Stimulated activated CD4-positive, alpha-beta T cell treated with anti-CD3 and anti-CD28 coated beads, Interleukin-2, amount 100 ng/mL, for 4 hours (primary cell): ENCODE data around the gene MYBPHL.
"Not testable (repeated sequence)": the region's sequence is repeated elsewhere in the genome, so short reads cannot be mapped to it uniquely, and the experiment has no call there.

ENCODE experiments used
- DNase-seq: peaks from one replicate; pipeline ENCODE4 v3.0.0-alpha.2; 2020; ENCODE audit warnings: low read depth

MYBPHL gene

DNA sequence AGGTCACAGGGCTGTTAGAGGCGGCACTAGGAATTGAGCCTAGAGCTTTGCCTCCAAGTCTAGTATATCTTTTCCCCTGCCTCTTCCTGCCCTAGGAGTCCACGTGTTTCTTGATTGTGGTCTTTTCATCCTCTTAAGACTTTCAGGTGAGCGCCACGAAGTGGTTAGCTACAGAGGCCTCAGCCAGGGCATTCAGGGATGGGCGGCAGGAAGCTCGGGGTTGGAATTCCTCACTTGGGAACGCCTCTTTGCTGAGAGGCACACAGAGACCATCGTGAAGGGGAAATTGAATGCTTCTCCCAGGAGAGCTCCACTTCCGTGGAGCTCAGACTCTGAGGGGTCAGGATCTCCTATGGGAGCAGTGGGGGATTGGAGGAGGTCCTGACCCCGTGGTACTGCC, 820 bp downstream of the MYBPHL start:
- DNase-seq, result not testable (repeated sequence)

DNA sequence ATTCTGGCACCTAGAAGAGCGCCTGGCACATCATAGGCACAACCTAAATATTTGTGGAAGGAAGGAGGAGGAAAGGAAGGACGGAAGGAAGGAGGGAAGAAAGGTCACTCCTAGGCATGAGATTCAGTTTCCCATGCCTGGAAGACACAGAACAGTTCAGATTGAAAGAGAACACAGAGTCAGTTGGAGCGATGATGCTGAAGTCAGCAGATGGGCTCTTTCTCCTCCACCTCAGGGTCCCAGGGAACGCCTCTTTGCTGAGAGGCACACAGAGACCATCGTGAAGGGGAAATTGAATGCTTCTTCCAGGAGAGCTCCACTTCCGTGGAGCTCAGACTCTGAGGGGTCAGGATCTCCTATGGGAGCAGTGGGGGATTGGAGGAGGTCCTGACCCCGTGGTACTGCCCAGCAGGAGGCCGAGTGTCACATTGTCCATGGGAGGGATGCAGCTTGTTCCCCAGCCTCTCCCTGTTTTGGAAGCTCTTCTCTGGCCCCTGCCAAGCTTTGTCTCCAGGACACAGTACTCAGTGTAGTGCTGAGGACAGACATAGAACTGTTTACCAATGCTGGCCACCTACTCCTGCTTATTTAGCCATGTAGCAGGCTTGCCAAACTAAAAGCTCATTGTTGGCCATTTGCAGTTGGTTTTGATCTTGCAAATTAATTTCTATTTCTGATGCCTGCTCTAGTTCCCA, 2.4 kb downstream of the MYBPHL start:
- DNase-seq, result no peak

DNA sequence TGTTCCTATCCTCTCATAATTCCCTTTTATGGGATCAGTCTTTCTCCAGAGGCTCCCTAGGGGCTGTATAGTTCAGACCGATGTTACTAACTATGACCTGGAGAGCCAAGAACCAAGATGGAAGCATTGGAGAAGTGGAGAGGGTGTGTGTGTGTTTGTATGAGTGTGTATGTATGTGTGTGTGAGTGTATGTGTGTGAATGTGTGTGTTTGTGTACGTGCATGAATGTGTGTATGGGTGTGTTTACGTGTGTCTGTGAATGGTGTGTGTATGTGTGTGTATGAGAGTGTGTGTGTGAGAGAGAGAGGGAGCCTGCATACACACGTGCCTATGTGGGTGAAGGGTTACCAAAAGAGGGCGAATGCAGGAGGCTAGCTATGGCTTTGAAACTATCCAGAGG, 4.9 kb downstream of the MYBPHL start:
- no peak for DNase-seq

DNA sequence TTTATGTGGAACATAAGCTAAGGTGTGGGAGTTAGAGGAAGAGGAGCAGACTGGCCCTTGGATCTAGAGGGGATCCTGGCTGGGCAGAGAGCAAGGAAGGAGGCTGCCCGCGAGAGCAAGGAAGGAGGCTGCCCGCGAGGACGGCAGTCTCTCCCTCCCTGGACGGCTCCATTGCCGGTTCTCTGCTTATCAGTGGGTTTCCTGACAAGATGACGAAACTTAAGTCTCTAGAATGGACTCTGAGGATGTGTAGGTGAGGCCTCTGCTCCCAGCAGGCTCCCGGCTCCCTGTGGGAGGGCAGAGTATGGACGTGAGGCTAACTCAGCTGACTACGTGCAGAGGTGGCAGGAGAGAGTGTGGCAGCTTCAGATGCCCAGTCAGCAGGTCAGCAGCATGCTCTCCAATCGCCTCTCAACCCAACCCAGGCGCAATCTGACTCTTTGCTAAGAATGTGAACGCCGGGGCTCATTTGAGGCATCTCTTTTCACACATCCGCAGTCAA, 6.1 kb downstream of the MYBPHL start:
- no peak for DNase-seq

DNA sequence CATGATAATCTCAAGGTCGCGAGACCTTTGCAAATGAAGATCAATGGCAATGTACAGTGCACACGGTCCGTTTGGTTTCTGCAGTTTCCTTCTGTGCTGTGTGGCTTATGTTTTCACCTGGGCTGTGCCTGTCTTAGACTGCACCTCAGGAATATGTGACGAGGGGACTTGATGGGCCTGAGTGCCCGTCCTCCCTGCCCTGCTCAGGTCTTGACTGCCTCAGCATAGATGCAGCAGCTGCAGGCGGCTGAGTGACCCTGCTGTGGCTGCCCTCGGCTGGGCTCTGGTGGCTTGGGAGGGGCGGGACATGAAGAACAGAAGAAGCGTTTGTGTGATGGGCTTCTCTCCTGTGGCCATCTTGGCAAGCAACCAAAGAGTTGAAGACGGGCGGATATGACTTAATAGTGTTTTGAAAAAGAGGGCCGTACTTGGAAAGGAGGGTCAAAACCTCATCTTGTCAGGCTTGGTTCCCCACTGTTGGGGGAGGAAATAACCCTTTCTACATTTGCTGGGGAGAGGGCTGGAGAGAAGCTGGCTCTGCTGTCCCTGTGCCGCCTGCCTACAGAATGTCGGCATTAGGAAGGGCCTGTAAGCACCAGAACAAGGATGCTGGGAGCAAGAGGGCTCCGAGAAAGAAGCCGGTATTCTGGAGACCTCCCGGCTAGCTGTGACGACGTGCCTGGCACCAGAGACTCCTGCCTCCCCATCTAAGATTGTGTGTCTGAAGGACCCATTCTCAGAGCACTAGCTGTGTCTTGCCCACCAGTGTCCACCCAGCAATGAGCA, 7.1 kb downstream of the MYBPHL start:
- DNase-seq, result no peak

DNA sequence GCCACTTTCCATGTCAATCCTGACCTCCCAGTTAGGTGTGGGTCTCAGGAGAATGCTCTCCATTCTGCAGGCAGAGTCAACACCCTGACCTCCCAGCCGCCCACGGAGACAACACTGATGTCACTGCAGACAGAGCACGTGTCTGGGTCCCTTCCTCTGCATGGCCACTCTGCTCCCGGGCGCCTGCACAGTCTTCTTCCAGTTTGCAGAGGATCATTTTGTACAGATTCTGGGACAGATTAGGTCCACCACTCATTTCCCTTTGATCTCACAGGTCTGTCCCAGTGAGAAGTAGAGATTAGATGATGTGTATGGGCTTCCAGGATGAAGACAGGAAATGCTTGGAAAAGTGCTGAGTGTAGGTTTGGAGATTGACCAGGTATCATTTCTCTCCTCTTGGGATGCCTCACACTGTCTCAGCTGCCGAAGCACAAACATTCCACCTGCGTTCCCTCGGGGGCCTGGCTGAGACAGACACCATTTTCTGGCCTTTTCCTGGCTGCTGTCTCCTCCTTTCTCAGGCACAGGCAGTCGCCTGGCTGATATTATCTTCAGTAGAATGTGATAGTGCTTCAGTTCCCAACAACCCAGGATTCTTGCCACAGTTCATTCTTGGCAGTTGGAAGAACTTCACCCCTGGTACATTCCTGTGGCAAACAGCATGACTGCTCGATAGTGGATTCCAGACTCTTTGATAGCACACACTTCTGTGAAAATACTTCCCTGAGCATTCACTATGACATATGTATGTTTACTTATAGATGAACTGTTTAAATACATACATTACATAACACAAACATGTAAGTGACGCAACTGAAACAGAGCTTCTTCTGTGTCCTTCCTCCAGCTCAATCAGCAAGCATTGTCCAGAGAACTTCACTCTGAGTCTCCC, 7.9 kb downstream of the MYBPHL start:
- DNase-seq, result no peak

DNA sequence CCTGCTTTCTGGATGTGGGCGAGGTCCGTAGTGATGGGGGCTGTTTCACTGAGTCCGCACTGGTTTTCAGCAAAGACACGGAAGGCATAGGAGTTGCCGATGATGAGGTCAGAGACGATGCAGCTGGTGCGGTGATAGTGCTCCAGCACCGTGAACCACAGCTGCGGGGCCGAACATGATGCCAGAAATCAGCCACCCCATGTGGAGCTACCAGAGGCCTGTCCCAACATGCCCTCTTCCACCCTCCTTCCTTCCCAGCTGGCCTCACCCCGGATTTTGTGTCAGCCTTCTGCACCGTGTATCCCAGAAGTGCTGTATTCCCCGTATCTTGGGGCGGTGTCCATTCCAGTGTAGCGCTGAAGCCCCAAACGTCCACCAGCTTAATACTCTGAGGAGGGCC, 10.0 kb downstream of the MYBPHL start:
- no peak for DNase-seq

DNA sequence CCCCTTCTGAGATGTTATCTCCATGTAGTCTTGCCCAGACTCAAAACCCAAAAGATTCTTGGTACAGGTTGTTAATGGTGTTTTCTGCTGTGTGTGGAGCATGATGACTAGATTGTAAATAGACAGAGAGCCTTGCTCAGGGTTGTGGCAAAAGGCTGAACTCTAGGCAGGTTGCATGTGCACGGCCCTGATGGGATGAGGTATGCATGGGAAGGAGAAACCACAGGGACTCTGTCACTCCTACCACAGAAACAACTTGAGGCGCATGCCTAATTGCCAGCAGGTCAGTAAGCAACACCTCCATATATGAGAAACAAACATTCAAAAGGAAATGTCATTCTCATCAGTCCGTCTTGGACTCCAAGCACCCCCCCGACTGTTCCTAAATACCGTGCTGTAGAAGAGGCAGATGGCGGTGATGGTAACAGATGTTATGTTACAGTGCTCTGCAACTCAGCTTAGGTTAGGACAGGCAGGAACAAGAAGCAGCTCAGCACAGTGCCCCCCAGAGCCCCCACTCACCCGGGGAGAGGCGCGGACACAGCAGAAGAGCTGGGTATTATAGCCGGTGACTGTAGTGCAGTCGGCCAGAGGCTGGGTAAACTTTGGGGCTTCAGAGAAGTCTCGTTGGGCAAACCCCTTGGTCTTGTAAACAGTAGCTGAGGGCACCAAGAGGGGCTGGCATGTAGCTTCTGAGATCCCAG, 10.9 kb downstream of the MYBPHL start:
- DNase-seq, result no peak

DNA sequence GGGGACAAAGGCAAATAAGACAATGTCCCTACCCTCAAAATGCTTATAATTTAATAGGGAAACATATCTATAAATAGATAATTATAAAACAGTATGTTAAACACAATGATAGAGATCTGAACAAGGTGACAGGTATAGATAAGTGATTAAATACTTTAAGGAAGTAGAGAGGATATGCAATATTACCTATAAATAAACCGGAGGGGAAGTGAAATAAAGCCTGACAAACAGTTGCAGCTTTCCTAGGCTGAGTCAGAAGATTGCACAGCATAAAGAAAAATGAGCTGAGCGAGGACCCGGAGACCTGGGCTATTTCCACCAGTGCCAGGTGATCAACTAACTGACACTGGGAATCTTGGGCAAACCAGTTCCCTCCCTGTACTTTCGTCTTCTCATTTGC, 12.3 kb downstream of the MYBPHL start:
- DNase-seq, result no peak

DNA sequence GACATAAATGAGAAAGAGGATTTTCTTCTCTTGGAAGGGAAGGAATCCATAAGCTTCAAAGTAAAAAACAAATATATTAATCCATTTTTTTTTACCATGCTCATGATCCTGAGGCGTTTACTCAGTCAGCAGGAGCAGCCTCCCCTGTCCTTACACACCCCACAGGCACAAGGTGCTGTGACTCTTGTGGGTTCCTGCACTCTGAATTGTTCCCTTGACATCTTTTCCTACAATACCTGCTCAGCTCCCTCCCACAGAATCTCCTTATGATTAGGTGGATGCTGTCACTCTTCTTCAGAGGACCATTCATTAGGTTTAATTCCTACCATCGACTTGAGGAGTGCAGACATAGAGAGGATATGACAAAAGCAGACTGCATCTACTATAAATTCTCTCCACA, 13.8 kb downstream of the MYBPHL start:
- DNase-seq, result no peak

DNA sequence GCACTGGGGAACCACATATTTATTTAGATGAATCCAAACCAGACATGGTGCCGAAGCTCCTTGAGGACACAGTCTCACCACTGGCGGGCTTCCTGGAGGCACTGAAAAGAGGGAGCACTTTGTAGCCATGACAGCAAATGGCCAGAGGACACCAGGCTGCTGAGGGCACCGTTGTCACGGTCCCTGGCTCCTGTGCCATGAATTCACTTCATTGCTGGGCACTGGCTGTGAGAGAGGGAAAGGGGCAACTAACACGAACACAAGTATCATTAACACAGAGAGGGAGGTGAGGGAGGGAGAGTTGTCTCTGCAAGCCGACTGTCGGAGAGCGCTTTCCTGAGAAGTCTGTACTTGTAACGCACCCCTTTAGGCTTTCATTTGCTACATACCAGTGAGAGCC, 14.4 kb downstream of the MYBPHL start:
- DNase-seq, result no peak

DNA sequence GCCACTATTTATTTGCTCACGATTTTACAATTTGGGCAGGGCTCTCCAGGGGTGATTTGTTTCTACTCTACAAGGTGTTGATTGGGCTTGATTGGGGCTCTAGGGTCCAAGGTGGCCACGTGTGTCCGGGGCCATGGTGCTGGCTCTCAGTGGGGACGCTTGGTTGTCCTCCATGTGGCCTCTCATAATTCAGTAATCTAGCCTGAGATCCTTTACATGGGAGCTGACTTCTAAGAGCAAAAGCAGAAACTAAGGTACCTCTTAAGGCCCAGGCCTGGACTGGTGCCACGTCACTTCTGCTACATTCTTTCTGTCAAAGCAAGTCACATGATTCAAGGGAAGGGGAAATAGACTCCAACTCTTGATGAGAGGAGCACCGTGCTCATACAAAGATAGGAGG, 15.8 kb downstream of the MYBPHL start:
- DNase-seq, result no peak

DNA sequence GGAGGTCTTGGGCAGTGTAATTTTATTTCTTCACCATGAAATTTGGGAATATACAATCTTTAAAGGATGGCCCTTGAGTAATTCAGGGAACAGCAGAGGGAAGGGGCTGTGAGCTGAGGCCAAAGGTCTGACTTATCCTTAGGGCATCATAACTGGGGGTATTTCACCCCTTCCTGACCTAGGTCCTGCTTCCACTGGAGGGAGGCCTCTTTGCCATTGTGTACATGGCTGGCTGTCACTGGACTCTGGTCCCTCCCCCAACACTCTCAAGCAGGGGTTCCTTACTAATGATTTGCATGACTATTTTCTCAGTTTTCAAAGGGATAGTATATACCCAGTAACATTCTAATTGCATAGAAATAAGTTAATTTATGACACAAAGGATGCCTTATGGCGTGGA, 16.7 kb downstream of the MYBPHL start:
- no peak for DNase-seq

DNA sequence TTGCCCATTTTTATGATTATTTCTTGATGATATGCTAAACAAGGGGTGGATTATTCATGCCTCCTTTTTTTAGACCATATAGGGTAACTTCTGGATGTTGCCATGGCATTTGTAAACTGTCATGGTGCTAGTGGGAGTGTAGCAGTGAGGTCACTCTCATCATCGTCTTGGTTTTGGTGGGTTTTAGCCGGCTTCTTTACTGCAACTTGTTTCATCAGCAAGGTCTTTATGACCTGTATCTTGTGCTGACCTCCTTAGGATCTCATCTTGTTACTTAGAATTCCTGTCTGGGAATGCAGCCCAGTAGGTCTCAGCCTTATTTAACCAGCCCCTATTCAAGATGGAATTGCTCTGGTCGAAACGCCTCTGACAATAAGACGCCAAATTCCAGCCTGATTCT, 20.0 kb downstream of the MYBPHL start:
- not testable (repeated sequence) for DNase-seq

DNA sequence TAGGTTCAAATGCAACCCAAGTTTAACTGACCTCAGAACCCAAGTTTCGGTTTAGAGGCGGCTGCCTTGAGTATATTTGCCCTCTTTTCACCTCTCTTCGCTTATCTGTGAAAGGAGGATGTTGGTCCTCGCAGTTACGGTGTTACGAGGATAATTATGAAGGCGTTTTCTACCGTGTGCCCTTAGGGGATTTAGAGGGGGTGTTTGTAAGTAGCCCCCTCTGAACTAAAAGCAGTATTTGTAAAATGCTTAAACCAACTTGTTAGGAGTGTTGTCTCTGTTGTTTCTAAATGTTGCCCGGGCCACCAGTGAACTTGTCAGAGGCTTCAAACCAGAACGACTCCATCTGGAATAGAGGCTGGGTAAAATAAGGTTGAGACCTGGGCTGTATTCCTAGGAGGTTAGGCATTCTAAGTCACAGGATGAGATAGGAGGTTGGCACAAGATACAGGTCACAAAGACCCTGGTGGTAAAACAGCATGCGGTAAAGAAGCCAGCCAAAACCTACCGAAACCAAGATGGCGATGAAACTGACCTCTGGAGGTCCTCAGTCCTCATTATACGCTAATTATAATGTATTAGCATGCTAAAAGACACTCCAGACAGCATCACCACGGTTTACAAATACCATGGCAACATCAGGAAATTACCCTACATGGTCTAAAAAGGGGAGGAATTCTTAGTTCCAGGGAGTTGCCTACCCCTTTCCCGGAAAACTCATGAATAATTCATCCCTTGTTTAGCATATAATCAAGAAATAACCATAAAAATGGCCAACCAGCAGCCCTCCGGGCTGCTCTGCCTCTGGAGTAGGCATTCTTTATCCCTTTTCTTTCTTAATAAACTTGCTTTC, 22.8 kb downstream of the MYBPHL start:
- no peak for DNase-seq

DNA sequence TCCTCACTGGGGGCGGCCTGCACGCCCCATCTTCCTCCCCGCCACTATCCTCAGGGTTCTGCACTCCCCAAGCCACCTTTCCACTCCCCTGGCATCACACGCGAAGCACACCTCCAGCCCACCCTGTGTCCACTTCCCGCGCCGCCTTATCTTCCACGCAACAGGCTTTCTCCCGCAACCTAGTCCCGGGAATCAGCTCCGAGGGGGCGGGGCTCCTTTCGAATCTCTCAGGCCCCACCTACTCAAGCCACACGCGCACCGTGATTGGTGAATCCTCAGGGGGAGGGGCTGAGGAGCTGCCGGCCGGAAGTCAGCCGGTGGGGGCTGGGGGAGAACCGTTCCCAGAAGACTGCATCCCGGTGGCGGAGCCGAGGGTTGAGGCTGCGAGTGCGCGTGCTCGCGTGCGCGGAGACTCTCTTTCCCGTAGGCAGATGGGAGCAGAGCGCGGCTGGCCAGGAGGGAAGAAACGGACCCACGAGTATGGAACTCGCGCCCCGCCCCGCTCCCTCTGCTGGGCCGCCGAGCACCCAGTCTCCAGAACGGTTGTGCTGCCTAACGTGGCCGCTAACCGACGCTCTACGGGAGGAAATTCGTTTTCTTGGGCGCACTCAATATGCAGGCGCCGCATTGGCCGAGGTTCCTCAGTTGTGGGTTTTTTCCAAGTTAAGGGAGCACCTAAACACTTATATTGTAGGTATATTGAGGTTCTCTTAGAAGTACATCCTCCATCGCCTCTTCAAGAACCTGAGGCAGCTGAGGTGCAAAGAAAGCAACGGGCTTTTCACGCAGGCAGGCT, 23.7 kb downstream of the MYBPHL start, which contains the start of gene PSRC1:
PSRC1 (minus strand) TSS at position 194 of the 796 bp plus-strand sequence.
- DNase-seq, result peak; percentile 85

DNA sequence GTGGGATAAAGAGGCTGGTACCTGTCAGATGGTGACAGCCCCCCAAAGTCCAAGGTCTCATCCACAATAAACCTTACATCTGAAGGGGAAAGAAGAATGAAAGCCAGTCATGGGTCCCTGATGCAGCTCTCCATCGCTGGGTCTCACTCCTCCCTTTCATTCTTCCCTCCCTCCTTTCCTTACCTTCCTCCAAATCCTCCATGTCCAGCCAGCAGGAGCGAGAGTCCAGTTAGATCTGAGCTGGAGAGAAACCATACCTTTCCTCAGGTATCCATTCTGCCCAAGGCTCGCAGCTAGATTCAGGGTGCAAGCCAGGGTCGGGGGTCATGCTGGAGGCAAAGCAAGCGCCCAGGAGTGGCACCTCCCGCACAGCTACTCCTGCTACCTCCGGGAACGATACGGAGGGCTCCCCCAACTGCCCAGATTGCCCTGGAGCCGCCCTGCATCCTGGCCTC, 24.3 kb downstream of the MYBPHL start:
- no peak for DNase-seq

DNA sequence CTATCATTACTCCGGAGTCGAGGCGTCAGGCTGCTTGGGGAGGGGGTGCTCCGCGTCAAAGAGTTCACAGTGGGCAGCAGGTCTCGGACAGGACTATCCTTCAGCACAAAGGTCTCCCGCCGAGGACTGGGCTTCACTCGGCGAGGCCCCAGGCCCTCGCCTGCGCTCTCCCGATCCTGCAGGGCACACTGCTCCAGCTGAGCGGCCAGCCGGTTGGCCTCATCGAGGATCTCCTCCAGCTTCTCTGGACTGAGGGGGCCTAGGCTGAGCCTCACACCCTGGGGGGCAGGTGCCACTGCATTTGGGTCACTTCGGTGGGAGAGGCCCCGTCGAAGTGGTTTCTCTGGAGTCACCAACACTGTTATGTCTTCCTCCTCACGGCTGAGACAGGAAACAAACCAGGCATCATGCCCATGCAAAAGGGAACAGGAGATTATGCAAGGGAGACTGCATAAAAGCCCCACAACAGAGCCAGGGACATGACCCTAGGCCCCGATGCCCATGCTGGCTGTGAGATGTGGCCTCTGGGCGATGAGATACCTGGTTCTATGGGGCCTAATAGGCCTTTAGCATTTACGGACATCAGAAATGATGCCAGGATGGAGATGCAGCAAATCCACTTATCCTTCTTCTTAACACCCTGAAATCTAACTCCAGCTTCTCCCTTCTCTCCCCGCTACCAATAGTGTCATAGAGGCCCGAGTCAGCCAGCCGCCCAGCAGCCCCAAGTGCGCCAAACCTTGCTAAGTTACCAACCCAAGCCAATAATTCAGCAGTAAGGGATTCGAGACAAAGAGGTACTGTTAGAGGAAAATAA, 24.9 kb downstream of the MYBPHL start:
- DNase-seq, result no peak

DNA sequence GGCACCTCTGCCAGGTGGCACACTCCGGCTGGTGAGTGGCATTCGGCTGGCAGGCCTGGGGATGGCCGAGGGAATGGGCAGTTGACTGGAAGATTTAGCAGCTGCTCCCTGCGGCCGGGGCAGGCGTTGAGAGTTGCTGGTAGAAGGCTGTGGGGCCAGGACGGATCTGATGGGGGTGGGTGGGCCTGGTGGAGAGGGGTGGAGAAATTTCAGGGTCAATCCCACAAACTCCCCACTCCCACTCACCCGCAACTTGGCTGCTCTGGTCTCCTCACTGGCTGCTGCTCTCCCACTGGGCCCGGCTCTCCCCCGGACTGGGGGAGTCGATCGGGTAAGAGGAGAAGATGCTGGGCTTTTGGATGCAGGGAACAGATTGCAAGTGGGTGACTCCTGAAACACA, 25.9 kb downstream of the MYBPHL start:
- no peak for DNase-seq
